Liver (tissue), 9 donors: Measurements from ENCODE around the gene KCNJ1. TPM values are rescaled to one million over a fixed set of nuclear protein-coding genes. Genes with fewer than 3 reads are reported as not detected.

Source experiments
- DNase-seq: peaks from one replicate; pipeline ENCODE4 v3.0.0-alpha.2; 2017; ENCODE audit warnings: low spot score
- H3K27ac ChIP-seq, 2 donors: one replicate each; pipeline ENCODE4 v1.7.0; 2013; ENCODE audit warnings: inconsistent platforms in 2 of 2, low read length in 2 of 2, control low read depth in 1 of 2, low read depth in 1 of 2, mild to moderate bottlenecking in 1 of 2
- H3K27me3 ChIP-seq, 4 donors: one replicate each; pipeline versions ENCODE4 v1.6.1 to v1.7.0; 2013; ENCODE audit warnings: low read length in 3 of 4, inconsistent platforms in 1 of 4, mild to moderate bottlenecking in 1 of 4, moderate library complexity in 1 of 4; ENCODE audit not compliant: control insufficient read depth in 4 of 4, insufficient read depth in 4 of 4
- H3K36me3 ChIP-seq, 4 donors: one replicate each; pipeline versions ENCODE4 v1.6.1 to v1.7.0; 2013; ENCODE audit warnings: low read length in 3 of 4, mild to moderate bottlenecking in 3 of 4, low read depth in 1 of 4, moderate library complexity in 1 of 4; ENCODE audit not compliant: control insufficient read depth in 4 of 4, insufficient read depth in 3 of 4
- H3K4me1 ChIP-seq, 4 donors: one replicate each; pipeline versions ENCODE4 v1.6.1 to v1.7.0; 2013; ENCODE audit warnings: low read length in 3 of 4, mild to moderate bottlenecking in 3 of 4, moderate library complexity in 1 of 4; ENCODE audit not compliant: control insufficient read depth in 4 of 4, insufficient read depth in 4 of 4
- H3K4me3 ChIP-seq, 3 donors: one replicate each; pipeline versions ENCODE4 v1.6.1 to v1.7.0; 2013; ENCODE audit warnings: low read length in 3 of 3, control low read depth in 1 of 3, low read depth in 1 of 3, mild to moderate bottlenecking in 1 of 3
- H3K9ac ChIP-seq, 2 donors: one replicate each; pipeline ENCODE4 v1.7.0; 2013; ENCODE audit warnings: low read length in 2 of 2, mild to moderate bottlenecking in 2 of 2, moderate library complexity in 2 of 2, control low read depth in 1 of 2, low read depth in 1 of 2
- H3K9me3 ChIP-seq, 4 donors: one replicate each; pipeline versions ENCODE4 v1.6.1 to v1.7.0; 2013; ENCODE audit warnings: low read length in 3 of 4; ENCODE audit not compliant: control insufficient read depth in 4 of 4
- ATF3 ChIP-seq: IDR thresholded peaks from 2 replicates; pipeline ENCODE4 v1.6.1; 2016; ENCODE audit warnings: antibody characterized with exemption
- CTCF ChIP-seq: fragments of 150-350 bp; IDR thresholded peaks from 2 replicates; pipeline ENCODE4 v1.5.1; 2017; ENCODE audit warnings: improper control_type of control experiment, low read depth, low read length; ENCODE audit not compliant: missing input control
- EGR1 ChIP-seq, 2 donors: IDR thresholded peaks; 2 replicates each; pipeline ENCODE4 v1.6.1; 2016 to 2018; ENCODE audit warnings: antibody characterized with exemption in 2 of 2, low read depth in 2 of 2
- FOXA1 ChIP-seq: IDR thresholded peaks from 2 replicates; pipeline ENCODE4 v1.6.1; 2016; ENCODE audit warnings: antibody characterized with exemption
- FOXA2 ChIP-seq: IDR thresholded peaks from 2 replicates; pipeline ENCODE4 v1.6.1; 2016; ENCODE audit warnings: antibody characterized with exemption
- GABPA ChIP-seq, 2 donors: IDR thresholded peaks in 1 of 2; conservative IDR thresholded peaks in 1 of 2; 2 replicates each; pipeline ENCODE4 v1.6.1; 2016; ENCODE audit warnings: antibody characterized with exemption in 2 of 2, mild to moderate bottlenecking in 1 of 2, moderate library complexity in 1 of 2
- HNF4A ChIP-seq, 2 donors: conservative IDR thresholded peaks; 2 replicates each; pipeline ENCODE4 v1.6.1; 2016; ENCODE audit warnings: antibody characterized with exemption in 2 of 2, mild to moderate bottlenecking in 2 of 2
- HNF4G ChIP-seq: IDR thresholded peaks from 2 replicates; pipeline ENCODE4 v1.6.1; 2016; ENCODE audit warnings: antibody characterized with exemption
- JUND ChIP-seq, 2 donors: IDR thresholded peaks; 2 replicates each; pipeline ENCODE4 v1.6.1; 2016; ENCODE audit warnings: antibody characterized with exemption in 2 of 2
- MAX ChIP-seq: IDR thresholded peaks from 2 replicates; pipeline ENCODE4 v1.6.1; 2016; ENCODE audit warnings: antibody characterized with exemption
- NR2F2 ChIP-seq: IDR thresholded peaks from 2 replicates; pipeline ENCODE4 v1.6.1; 2016; ENCODE audit warnings: antibody characterized with exemption
- RAD21 ChIP-seq, 2 donors: IDR thresholded peaks; 2 replicates each; pipeline ENCODE4 v1.6.1; 2016; ENCODE audit warnings: antibody characterized with exemption in 2 of 2, mild to moderate bottlenecking in 2 of 2
- REST ChIP-seq: IDR thresholded peaks from 2 replicates; pipeline ENCODE4 v1.6.1; 2016; ENCODE audit warnings: antibody characterized with exemption, mild to moderate bottlenecking
- RXRA ChIP-seq, 2 donors: IDR thresholded peaks; 2 replicates each; pipeline ENCODE4 v1.6.1; 2017 to 2018; ENCODE audit warnings: antibody characterized with exemption in 2 of 2, mild to moderate bottlenecking in 1 of 2
- SP1 ChIP-seq: IDR thresholded peaks from 2 replicates; pipeline ENCODE4 v1.6.1; 2018; ENCODE audit warnings: antibody characterized with exemption, mild to moderate bottlenecking
- TAF1 ChIP-seq: conservative IDR thresholded peaks from 2 replicates; pipeline ENCODE4 v1.6.1; 2016; ENCODE audit warnings: antibody characterized with exemption, mild to moderate bottlenecking
- YY1 ChIP-seq: IDR thresholded peaks from 2 replicates; pipeline ENCODE4 v1.6.1; 2016; ENCODE audit warnings: antibody characterized with exemption, mild to moderate bottlenecking
- ZBTB33 ChIP-seq: IDR thresholded peaks from 2 replicates; pipeline ENCODE4 v1.6.1; 2016; ENCODE audit warnings: antibody characterized with exemption
- WGBS: extraction: QIAGEN DNeasy Blood & Tissue Kit; methylation state at CpG from one replicate; pipeline ENCODE4 v1.1.7; 2013; 5-methylcytosine and 5-hydroxymethylcytosine counted together
- polyA plus RNA-seq, 2 donors: library from polyadenylated mRNA; stranded (reverse) in 1 of 2; unstranded in 1 of 2; fragments of 200-250 nt in 1 of 2; fragments of >200 nt in 1 of 2; fragmentation: Nextera tagmentation in 1 of 2; extraction: Ambion mirVana in 1 of 2; gene quantifications; one replicate each; pipeline versions ENCODE4 v1.2.1 to v1.2.3, GENCODE V29; 2013 to 2015
- total RNA-seq, 2 donors: library from RNA; depleted of rRNA; stranded (reverse); fragments of >200 nt; gene quantifications; one replicate each; pipeline ENCODE4 v1.2.3, GENCODE V29; 2014
- donor health status: healthy.
- donor health status: healthy.
- donor health status: healthy.
- donor health status: healthy.
- donor health status: healthy.

KCNJ1 gene
- total and polyA plus RNA-seq, 4 donors = 0.14 to 0.23 TPM; not detected in 2

DNA sequence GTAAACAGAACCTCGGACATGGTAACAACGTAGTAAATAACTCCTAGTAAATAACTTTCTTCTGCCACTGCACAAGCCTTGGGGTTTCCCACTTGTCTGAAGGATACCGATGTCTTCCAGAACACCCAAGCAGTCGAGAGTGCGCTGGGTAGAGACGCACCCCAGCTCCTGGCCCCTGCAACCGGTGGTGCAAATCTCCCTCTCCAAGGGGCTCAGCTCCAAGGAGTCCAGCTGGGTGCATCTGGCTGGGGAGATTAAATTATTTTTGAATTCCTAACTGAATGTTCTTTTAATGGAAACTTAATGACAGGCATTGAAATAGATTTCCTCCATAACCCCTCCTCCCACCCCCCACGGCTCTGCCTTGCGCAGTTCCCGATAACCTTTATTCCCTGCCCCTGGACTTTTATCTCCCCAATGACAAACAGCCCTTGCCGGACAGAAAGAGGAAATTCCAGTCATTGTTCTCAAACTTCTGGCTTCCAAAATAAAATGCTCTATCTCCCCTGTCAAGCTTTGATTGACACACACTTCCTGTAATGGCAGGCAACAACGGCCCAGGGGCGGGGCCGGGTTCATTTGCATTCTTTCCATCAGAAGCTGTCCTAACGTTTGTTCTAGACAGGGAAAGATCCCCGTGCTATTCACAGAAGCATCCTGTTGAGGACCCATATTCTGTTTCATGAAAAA lies 31.2 kb downstream of the KCNJ1 start (continued):
- peak; percentile 18 for TF ChIP-seq REST
- peak; percentile 35 to 50 for TF ChIP-seq HNF4A (conservative IDR thresholded peaks at IDR 0.05)
- TF ChIP-seq JUND (IDR thresholded peaks at IDR 0.05) = no peak
- peak; percentile 23 for TF ChIP-seq YY1

DNA sequence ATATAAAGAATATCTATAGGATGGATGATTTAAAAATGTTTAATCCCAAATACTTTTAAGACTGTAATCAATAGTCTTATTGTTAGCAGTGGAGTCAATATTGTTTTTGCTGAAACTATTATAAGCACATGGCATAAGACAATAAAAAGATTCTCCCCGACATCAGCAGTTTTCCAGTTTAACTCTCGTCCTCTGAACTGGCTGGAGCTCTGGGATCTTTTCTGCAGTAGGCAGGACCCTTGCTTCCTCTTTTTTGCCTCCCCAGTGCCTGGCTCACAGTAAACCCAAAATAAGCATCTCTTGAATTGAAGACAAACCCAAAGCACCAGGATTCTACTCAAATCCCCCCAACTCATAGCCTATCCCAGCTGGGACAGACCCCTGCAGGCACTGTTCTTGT lies 32.9 kb downstream of the KCNJ1 start:
- H3K4me1 ChIP-seq = peaks cover 3 to 18% (median 6%) of the 10 kb centered on the region in 4 donors
- H3K36me3 ChIP-seq = no peaks in the 10 kb centered on the region
- 73% methylated on average over 2 of the region's 2 CpGs for WGBS
- H3K9me3 ChIP-seq = no peaks in the 10 kb centered on the region
- H3K4me3 ChIP-seq = no peak overlapping the region
- DNase-seq = no peak
- no peaks in the 10 kb centered on the region for H3K27me3 ChIP-seq
- no peak overlapping the region for H3K27ac ChIP-seq
- no peak overlapping the region for H3K9ac ChIP-seq
- TF ChIP-seq FOXA2 = no peak
- no peak for TF ChIP-seq FOXA1
- TF ChIP-seq MAX = no peak
- TF ChIP-seq RXRA (IDR thresholded peaks at IDR 0.05) = no peak
- TF ChIP-seq JUND (IDR thresholded peaks at IDR 0.05) = no peak
- no peak for TF ChIP-seq HNF4A (conservative IDR thresholded peaks at IDR 0.05)
- no peak for TF ChIP-seq RAD21 (IDR thresholded peaks at IDR 0.05)
- TF ChIP-seq SP1 = no peak
- TF ChIP-seq EGR1 (IDR thresholded peaks at IDR 0.05; ENCODE audit: low read depth in 2 of 2) = no peak
- no peak for TF ChIP-seq YY1
- no peak for TF ChIP-seq ATF3
- no peak for TF ChIP-seq HNF4G
- no peak for TF ChIP-seq GABPA (IDR thresholded peaks at IDR 0.05 in 1 of 2, conservative IDR thresholded peaks at IDR 0.05 in 1 of 2)
- no peak for TF ChIP-seq TAF1
- no peak for TF ChIP-seq ZBTB33
- TF ChIP-seq NR2F2 = no peak
- TF ChIP-seq REST = no peak
- no peak for TF ChIP-seq CTCF
